ENCODE measurements around the gene TREML1.

TREML1 gene

GRCh38 chr6:41167173-41167963, 13.2 kb upstream of the TREML1 start:
- H3K36me3 Mint-ChIP-seq (ENCODE audit: low read depth) = no peaks in the 10 kb centered on the region
- H3K27ac Mint-ChIP-seq = no peak overlapping the region
- no peak overlapping the region for H3K4me3 Mint-ChIP-seq
- H3K9me3 Mint-ChIP-seq = no peaks in the 10 kb centered on the region
- peaks cover 23% of the 10 kb centered on the region for H3K27me3 Mint-ChIP-seq (ENCODE audit: low read depth)
- H3K4me1 Mint-ChIP-seq (ENCODE audit: low read depth) = no peaks in the 10 kb centered on the region
- no peak for DNase-seq (ENCODE audit: low spot score)

- Mint-ChIP-seq H3K27ac (no peak overlapping the region), H3K4me1 (ENCODE audit: low read depth) (no peaks in the 10 kb centered on the region), H3K27me3 (ENCODE audit: low read depth) (peaks cover 18% of the 10 kb centered on the region), H3K9me3 (no peaks in the 10 kb centered on the region), H3K36me3 (ENCODE audit: low read depth) (no peaks in the 10 kb centered on the region), H3K4me3 (no peak overlapping the region)
- no peak for DNase-seq (ENCODE audit: low spot score)
These were observed 10.5 kb upstream of the TREML1 start for GRCh38 chr6:41164551-41165120.

GRCh38 chr6:41163419-41163717, 9.2 kb upstream of the TREML1 start:
- peak; percentile 1 for DNase-seq (ENCODE audit: low spot score)
- peaks cover 12% of the 10 kb centered on the region for H3K27me3 Mint-ChIP-seq (ENCODE audit: low read depth)
- H3K27ac Mint-ChIP-seq = no peak overlapping the region
- H3K9me3 Mint-ChIP-seq = no peaks in the 10 kb centered on the region
- no peak overlapping the region for H3K4me3 Mint-ChIP-seq
- no peaks in the 10 kb centered on the region for H3K4me1 Mint-ChIP-seq (ENCODE audit: low read depth)
- no peaks in the 10 kb centered on the region for H3K36me3 Mint-ChIP-seq (ENCODE audit: low read depth)

- Mint-ChIP-seq H3K36me3 (ENCODE audit: low read depth) (no peaks in the 10 kb centered on the region), H3K27ac (no peak within 1 kb of the TSS)
These were observed 8.7 kb upstream of the TREML1 start, which contains the start of gene TREM2 for GRCh38 chr6:41162687-41163418. Gene TREM2, minus strand, starts transcription at chr6:41163116. Its CDS starts 34 bp downstream, at chr6:41163082.

GRCh38 chr6:41161851-41162552, 7.9 kb upstream of the TREML1 start:
- no peaks in the 10 kb centered on the region for H3K36me3 Mint-ChIP-seq (ENCODE audit: low read depth)
- no peaks in the 10 kb centered on the region for H3K4me1 Mint-ChIP-seq (ENCODE audit: low read depth)
- DNase-seq (ENCODE audit: low spot score) = peak; percentile 2
- H3K27ac Mint-ChIP-seq = no peak overlapping the region
- H3K4me3 Mint-ChIP-seq = no peak overlapping the region
- H3K9me3 Mint-ChIP-seq = no peaks in the 10 kb centered on the region
- peaks cover 14% of the 10 kb centered on the region for H3K27me3 Mint-ChIP-seq (ENCODE audit: low read depth)

More at GRCh38 chr6:41162687-41163418, 8.7 kb upstream of the TREML1 start, which contains the start of gene TREM2:
- no peaks in the 10 kb centered on the region for H3K9me3 Mint-ChIP-seq
- peak; percentile 2 for DNase-seq (ENCODE audit: low spot score)
- no peaks in the 10 kb centered on the region for H3K4me1 Mint-ChIP-seq (ENCODE audit: low read depth)
- no peak within 1 kb of the TSS for H3K4me3 Mint-ChIP-seq
- H3K27me3 Mint-ChIP-seq (ENCODE audit: low read depth) = peaks cover 15% of the 10 kb centered on the region

- no peak overlapping the region for H3K27ac Mint-ChIP-seq
- H3K4me3 Mint-ChIP-seq = no peak overlapping the region
- H3K9me3 Mint-ChIP-seq = no peaks in the 10 kb centered on the region
- no peak for DNase-seq (ENCODE audit: low spot score)
- H3K27me3 Mint-ChIP-seq (ENCODE audit: low read depth) = peaks cover 16% of the 10 kb centered on the region
- no peaks in the 10 kb centered on the region for H3K36me3 Mint-ChIP-seq (ENCODE audit: low read depth)
- H3K4me1 Mint-ChIP-seq (ENCODE audit: low read depth) = no peaks in the 10 kb centered on the region
These were observed 7.2 kb upstream of the TREML1 start for GRCh38 chr6:41161380-41161779.

- H3K36me3 Mint-ChIP-seq (ENCODE audit: low read depth) = no peaks in the 10 kb centered on the region
- H3K27ac Mint-ChIP-seq = no peak overlapping the region
- no peak for DNase-seq (ENCODE audit: low spot score)
- peaks cover 16% of the 10 kb centered on the region for H3K27me3 Mint-ChIP-seq (ENCODE audit: low read depth)
- H3K4me1 Mint-ChIP-seq (ENCODE audit: low read depth) = no peaks in the 10 kb centered on the region
- no peaks in the 10 kb centered on the region for H3K9me3 Mint-ChIP-seq
- no peak overlapping the region for H3K4me3 Mint-ChIP-seq
These were observed 6.8 kb upstream of the TREML1 start for GRCh38 chr6:41160933-41161332.

GRCh38 chr6:41159415-41160082, 5.4 kb upstream of the TREML1 start:
- H3K27me3 Mint-ChIP-seq (ENCODE audit: low read depth) = peaks cover 29% of the 10 kb centered on the region
- no peak overlapping the region for H3K27ac Mint-ChIP-seq
- H3K36me3 Mint-ChIP-seq (ENCODE audit: low read depth) = no peaks in the 10 kb centered on the region
- H3K4me3 Mint-ChIP-seq = no peak overlapping the region
- H3K4me1 Mint-ChIP-seq (ENCODE audit: low read depth) = peaks cover 2% of the 10 kb centered on the region
- DNase-seq (ENCODE audit: low spot score) = no peak
- H3K9me3 Mint-ChIP-seq = no peaks in the 10 kb centered on the region

GRCh38 chr6:41157323-41157722, 3.2 kb upstream of the TREML1 start:
- Mint-ChIP-seq H3K9me3 (no peaks in the 10 kb centered on the region), H3K36me3 (ENCODE audit: low read depth) (no peaks in the 10 kb centered on the region), H3K4me1 (ENCODE audit: low read depth) (peaks cover 2% of the 10 kb centered on the region), H3K27me3 (ENCODE audit: low read depth) (peaks cover 33% of the 10 kb centered on the region), H3K27ac (no peak overlapping the region), H3K4me3 (no peak overlapping the region)
- DNase-seq (ENCODE audit: low spot score) = no peak

- Mint-ChIP-seq H3K36me3 (ENCODE audit: low read depth) (no peaks in the 10 kb centered on the region), H3K4me3 (no peak overlapping the region), H3K27ac (no peak overlapping the region), H3K4me1 (ENCODE audit: low read depth) (peaks cover 2% of the 10 kb centered on the region), H3K27me3 (ENCODE audit: low read depth) (peaks cover 33% of the 10 kb centered on the region), H3K9me3 (no peaks in the 10 kb centered on the region)
- no peak for DNase-seq (ENCODE audit: low spot score)
These were observed 2.6 kb upstream of the TREML1 start for GRCh38 chr6:41156771-41157170.

GRCh38 chr6:41156001-41156400, 1.9 kb upstream of the TREML1 start:
- peaks cover 37% of the 10 kb centered on the region for H3K27me3 Mint-ChIP-seq (ENCODE audit: low read depth)
- H3K4me3 Mint-ChIP-seq = no peak overlapping the region

GRCh38 chr6:41155132-41155805, 1.1 kb upstream of the TREML1 start:
- peaks cover 11% of the 10 kb centered on the region for H3K4me1 Mint-ChIP-seq (ENCODE audit: low read depth)
- no peak overlapping the region for H3K27ac Mint-ChIP-seq
- no peak for DNase-seq (ENCODE audit: low spot score)

More at GRCh38 chr6:41156001-41156400, 1.9 kb upstream of the TREML1 start:
- Mint-ChIP-seq H3K27ac (no peak overlapping the region), H3K36me3 (ENCODE audit: low read depth) (no peaks in the 10 kb centered on the region), H3K4me1 (ENCODE audit: low read depth) (peaks cover 6% of the 10 kb centered on the region), H3K9me3 (no peaks in the 10 kb centered on the region)
- DNase-seq (ENCODE audit: low spot score) = no peak

GRCh38 chr6:41153451-41153850, 696 bp downstream of the TREML1 start:
- Mint-ChIP-seq H3K27ac (no peak overlapping the region), H3K4me3 (no peak overlapping the region), H3K27me3 (ENCODE audit: low read depth) (peaks cover 37% of the 10 kb centered on the region), H3K4me1 (ENCODE audit: low read depth) (peaks cover 20% of the 10 kb centered on the region), H3K36me3 (ENCODE audit: low read depth) (no peaks in the 10 kb centered on the region), H3K9me3 (no peaks in the 10 kb centered on the region)
- no peak for DNase-seq (ENCODE audit: low spot score)

More at GRCh38 chr6:41155132-41155805, 1.1 kb upstream of the TREML1 start:
- Mint-ChIP-seq H3K27me3 (ENCODE audit: low read depth) (peaks cover 37% of the 10 kb centered on the region), H3K36me3 (ENCODE audit: low read depth) (no peaks in the 10 kb centered on the region), H3K4me3 (no peak overlapping the region), H3K9me3 (no peaks in the 10 kb centered on the region)
